HG02588 (cell line): ENCODE measurements around the gene UBE2K.
"Not testable (repeated sequence)": the region's sequence is repeated elsewhere in the genome, so short reads cannot be mapped to it uniquely, and the experiment has no call there.

Source experiments
- ATAC-seq: cut with Tn5 transposase; IDR thresholded peaks from one replicate; pipeline ENCODE4 v1.9.1; 2021; ENCODE audit warnings: mild to moderate bottlenecking, moderate library complexity; ENCODE audit not compliant: unreplicated experiment

UBE2K gene

DNA sequence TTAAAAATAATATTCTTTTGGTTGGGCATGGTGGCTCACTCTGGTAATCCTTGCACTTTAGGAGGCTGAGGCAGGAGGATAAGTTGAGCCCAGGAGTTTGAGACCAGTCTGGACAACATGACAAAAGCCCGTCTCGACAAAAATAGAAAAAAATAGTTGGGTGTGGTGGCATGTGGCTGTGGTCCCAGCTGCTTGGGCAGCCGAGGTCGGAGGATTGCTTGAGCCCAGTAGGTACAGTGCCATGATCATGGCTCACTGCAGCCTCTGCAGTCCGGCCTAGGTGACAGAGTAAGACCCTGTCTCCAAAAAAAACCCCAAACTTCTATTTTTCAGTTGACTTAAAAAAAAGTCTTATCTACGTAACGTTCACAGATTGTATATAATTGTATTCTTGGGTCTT lies 23.9 kb downstream of the UBE2K start:
- ATAC-seq: no peak

GRCh38 chr4:39729557-39729956 lies 31.6 kb downstream of the UBE2K start:
- no peak for ATAC-seq

- ATAC-seq: no peak
Observed at GRCh38 chr4:39730072-39730471, 32.1 kb downstream of the UBE2K start.

DNA sequence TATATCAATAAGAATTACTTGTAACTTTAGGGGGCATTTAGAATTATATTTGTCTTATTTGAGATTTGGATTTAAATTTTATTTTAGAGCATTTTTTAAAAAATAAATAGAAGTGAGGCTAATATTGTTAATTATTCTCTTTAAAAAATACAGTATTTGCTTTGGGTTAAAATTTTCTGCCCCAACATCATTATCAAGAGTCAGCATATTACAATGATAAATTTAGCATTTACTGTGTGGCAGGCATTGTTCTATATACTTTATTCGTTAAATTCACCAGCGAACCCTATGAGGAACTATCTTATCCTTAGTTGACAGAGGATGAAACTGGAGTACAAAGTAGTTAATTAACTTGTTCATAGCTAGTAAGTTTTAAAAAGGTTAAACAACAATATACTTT lies 34.0 kb downstream of the UBE2K start:
- ATAC-seq: no peak

GRCh38 chr4:39732728-39733127 lies 34.8 kb downstream of the UBE2K start:
- no peak for ATAC-seq

- not testable (repeated sequence) for ATAC-seq
Observed at GRCh38 chr4:39739591-39739990, 41.7 kb downstream of the UBE2K start.

- ATAC-seq: no peak
Observed at GRCh38 chr4:39741401-39741800, 43.5 kb downstream of the UBE2K start.

GRCh38 chr4:39745920-39746319 lies 48.0 kb downstream of the UBE2K start:
- no peak for ATAC-seq

GRCh38 chr4:39750216-39750615 lies 52.3 kb downstream of the UBE2K start:
- no peak for ATAC-seq

DNA sequence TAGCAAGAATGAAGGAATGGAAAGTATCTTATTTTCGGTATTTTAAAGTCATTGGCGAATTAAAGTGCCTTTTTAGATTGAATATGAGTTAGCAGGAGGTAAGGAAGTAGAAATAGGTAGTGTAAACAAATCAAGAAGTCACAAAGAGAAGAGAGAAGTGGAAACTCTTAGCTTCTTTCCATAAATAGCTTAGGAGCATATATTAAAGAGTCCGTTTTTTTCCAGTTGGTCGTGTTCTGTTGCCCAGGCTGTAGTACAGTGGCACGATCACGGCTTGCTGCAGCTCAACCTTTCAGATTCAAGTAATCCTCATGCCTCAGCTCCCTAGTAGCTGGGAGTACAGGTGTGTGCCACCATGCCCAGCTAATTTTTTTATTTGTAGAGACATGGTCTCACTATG lies 56.4 kb downstream of the UBE2K start:
- no peak for ATAC-seq

DNA sequence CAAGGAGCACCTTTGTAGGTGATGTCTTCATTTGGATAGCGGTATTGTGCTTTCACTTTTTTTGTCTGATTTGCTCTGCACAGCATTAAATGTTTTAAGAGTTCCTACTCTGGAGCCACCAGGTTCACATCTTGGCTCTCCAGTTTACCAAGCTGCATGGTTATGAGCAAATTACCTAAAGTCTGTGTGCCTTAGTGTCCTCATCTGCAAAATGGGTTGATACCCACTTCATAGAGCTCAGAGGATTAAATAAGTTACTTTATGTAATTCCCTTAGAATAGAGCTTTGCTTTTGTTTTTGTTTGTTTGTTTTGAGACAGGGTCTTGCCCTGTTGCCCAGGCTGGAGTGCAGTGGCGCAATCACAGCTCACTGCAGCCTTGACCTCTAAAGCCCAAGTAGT lies 58.2 kb downstream of the UBE2K start:
- ATAC-seq: no peak

GRCh38 chr4:39758176-39758575 lies 60.2 kb downstream of the UBE2K start:
- no peak for ATAC-seq

- ATAC-seq: no peak
Observed at GRCh38 chr4:39759569-39759968, 61.6 kb downstream of the UBE2K start.

DNA sequence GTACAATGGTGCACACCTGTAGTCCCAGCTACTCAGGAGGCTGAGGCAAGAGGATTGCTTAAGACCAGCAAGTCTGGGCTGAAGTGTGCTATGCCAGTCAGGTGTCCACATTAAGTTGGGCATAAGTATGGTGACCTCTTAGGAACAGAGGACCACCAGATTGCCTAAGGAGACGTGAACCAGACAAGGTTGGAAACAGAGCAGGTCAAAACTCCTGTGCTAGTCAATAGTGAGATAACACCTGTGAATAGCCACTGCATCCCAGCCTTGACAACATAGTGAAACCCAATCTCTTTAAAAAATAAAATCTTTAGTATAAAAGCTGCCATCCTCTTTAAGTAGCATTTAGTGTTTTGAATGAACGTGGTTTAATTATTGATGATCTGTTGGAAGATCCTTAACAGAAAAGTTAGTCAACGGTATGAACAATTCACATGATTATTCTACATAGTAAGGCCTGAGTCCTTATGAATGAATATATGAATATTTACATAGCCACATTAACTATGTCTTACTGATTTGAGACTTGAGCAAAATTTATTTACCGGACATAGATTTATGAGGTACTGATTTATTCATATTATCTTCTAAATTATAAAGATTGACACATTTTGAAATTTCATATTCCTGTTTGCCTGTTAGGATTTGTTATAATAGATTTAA lies 63.2 kb downstream of the UBE2K start:
- no peak for ATAC-seq

GRCh38 chr4:39763714-39764572 lies 66.0 kb downstream of the UBE2K start:
- ATAC-seq: peak; percentile 44

GRCh38 chr4:39770005-39770404 lies 72.1 kb downstream of the UBE2K start:
- ATAC-seq: no peak

DNA sequence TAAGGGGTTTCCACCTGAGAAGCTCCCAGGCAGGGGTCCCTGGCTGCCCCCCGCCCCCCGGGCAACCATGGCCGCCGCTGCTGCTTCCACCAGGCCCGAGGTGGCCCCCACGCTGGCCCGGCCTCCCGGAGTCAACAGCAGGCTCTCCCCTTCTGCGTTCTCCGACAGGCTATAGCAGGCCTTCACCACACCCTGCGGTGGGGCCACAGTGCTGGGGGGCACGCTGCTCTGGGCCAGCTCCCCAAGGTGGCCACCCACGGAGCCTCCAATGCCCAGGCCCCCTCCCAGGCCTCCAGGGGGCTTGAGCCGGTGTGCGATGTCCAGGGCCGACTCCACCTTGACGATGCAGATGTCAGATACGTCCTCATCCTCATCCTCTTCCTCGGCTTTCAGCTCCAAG lies 72.5 kb downstream of the UBE2K start:
- ATAC-seq: no peak

- ATAC-seq: no peak
Observed at GRCh38 chr4:39770969-39771724, 73.2 kb downstream of the UBE2K start.

GRCh38 chr4:39781988-39782387 lies 84.1 kb downstream of the UBE2K start:
- ATAC-seq: not testable (repeated sequence)

DNA sequence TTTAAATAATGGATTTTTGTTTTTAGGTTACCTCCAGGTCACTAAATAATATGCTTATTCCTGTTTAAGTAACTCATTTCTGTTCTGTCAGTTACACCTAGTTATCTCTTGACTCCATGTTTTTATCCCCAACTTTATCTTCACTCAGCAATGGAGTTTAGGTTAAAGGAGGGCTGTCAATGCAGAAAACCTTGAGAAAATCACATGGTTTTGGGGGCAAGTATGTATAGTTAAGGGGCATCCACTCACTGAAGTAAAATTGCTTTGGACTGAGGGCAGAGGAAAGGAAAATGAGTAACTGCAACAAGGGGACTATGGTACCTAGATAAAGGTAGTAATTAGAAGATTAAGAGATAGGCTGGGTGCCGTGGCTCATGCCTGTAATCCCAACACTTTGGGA lies 87.1 kb downstream of the UBE2K start:
- no peak for ATAC-seq

- ATAC-seq: no peak
Observed at GRCh38 chr4:39786838-39787237, 88.9 kb downstream of the UBE2K start.

DNA sequence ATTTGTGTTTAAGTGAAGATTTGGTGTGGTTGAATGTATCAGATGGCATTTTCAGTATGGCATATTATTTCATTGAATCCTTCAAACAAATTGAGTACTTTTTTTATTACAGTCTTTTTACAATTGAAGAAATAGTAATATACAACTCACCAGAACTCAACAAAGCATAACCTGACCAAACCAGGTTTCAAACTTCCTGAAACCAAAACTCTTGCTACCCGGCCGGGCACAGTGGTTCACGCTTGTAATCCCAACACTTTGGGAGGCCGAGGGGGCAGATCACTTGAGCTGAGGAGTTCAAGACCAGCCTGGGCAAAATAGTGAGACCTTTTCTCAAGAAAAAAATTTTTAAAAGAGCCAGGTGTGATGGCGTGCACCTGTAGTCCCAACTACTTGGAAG lies 94.2 kb downstream of the UBE2K start:
- no peak for ATAC-seq
